GM04504 (cell line): ENCODE data around the gene ME1.
"Not testable (repeated sequence)": the region's sequence is repeated elsewhere in the genome, so short reads cannot be mapped to it uniquely, and the experiment has no call there.

ENCODE experiments used
- DNase-seq: peaks from one replicate; pipeline ENCODE4 v3.0.0-alpha.2; 2012; ENCODE audit warnings: low read depth

Gene ME1

DNA sequence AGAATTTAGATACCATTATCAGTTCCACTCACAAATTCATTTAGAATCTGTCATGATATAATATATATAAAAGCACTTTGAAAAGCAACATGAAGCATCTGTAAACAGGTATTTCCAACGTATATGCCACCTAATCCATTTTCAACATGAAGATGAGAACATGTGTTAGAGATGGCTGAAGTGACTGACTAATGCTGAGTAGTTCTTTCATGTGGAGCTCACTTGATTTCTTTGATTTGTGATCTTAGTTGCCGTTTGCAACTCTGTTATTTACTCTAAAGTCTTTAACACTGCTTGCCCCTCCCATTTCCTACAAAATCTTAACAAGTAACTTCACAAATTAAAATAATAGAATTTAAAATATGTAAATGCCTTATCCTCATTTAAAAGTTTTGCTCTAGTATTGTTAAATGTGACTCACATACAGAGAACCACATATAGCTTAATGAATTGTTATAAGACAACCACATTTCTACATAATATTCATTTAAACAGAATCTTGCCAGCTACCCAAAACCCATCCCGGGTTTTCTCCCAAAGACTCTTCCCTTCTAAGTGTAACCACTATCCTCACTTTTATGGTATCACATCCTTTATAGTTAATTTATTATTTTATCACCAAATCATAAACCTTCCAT, 78.3 kb downstream of the ME1 start:
- DNase-seq, result no peak

DNA sequence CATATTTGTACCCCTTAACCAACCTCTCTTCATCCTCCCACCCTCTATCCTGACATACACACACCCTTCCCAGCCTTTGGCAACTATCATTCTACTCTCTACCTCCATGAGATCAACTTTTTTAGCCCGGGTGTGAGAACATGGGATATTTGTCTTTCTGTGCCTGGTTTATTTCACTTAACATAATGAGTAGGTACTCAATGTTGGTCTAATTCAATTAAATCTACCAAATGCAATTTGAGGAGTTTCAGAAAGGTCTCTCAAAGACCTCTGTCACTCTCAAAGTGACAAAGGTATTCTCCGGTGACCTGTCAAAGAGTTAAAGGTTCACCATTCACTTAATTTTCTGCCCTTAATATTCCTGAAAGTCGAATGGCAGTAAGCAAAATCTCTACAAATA, 87.7 kb downstream of the ME1 start:
- DNase-seq, result no peak

DNA sequence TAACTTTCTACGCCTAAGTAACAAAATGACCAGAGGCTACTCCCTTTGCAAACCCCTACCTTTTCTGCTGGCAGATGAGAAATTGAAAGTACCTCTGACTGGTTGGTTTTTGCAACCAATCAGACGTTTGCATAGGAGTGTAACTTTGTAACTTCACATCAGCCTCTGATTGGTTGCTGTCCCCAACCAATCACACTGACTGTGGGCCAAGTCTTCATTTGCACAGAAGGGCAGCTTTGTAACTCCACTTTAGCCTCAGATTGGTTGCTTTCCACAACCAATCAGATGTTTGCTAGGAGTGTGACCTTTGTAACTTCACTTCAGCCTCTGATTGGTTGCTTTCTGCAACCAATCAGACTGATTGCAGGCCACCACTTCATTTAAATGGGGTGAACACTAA, 89.1 kb downstream of the ME1 start:
- no peak for DNase-seq

DNA sequence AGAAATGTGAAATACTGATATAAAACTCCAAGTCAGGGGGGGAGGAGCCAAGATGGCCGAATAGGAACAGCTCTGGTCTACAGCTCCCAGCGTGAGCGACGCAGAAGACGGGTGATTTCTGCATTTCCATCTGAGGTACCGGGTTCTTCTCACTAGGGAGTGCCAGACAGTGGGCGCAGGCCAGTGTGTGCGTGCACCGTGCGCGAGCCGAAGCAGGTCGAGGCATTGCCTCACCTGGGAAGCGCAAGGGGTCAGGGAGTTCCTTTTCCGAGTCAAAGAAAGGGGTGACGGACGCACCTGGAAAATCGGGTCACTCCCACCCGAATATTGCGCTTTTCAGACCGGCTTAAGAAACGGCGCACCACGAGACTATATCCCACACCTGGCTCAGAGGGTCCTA, 96.9 kb downstream of the ME1 start:
- not testable (repeated sequence) for DNase-seq

DNA sequence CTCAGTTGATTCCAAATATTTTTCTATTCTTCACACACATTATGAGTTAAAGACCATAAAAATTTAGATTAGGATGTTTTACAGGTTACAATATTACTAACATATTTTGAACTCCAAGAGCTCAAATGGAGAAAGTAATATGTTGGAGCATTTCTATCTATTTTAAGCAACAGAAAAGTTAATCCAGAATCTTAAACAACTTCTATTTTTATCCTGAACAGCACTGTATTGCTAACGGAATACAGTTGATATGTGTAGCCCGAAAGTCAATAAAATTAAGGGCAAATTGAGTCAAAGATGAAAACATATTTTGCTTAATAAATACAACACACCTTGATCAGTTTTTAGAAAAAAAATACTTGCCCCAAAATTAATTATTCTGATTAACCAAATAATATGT, 97.4 kb downstream of the ME1 start:
- no peak for DNase-seq

DNA sequence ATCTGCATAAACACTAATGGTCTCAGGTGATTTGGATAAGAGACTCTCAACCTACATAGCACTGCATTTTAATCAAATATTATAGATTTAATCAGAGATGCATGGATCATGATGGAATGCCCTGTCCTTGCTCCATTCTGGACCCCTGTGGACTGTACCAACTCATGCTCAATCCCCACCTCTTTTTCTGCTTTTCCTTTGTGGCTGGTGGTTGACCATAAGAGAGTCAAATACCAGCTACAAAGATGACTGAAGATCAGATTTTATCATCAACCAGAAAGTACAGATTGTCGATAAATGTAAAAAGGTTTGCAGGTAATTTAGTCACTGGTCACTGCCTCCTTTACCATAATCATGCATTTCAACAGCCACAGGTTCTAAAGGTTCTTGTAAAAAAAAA, 116.2 kb downstream of the ME1 start:
- DNase-seq, result no peak

DNA sequence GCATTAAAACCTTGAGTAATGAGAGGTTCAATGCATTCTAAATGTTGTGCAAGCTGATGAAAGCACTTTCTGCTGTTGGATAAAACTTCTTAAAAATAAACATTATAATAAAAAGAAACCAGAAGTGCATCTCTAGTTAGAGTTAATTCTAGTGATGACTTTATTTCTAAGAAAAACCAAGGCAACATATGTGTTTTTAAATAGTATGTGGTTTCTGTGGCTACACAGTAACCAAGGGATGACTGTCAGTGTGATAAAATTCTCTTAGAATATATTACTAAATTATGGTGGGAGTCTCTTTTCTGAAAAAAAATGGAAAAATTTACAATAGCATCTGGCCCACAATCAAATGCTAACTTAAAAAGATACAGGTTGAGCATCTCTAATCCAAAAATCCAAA, 117.0 kb downstream of the ME1 start:
- DNase-seq, result no peak

DNA sequence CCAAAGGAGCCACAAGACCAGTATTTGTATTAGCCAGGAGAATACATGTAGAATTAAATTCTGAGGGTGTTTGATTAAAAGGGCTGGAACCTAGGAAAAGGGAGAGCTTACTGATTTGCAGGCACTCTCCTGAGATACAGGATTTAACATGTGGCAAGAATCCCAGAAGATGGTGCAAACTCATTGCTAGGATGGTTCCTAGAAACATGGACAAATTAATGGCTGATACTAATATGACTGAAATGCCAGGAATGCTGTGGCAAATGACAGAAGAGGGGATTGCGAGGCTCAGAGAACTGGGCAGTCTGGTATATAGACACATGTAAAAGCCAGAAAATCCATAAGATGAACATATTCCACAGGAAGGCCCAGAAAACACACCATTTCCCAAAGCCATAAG, 119.6 kb downstream of the ME1 start:
- peak; percentile 38 for DNase-seq

DNA sequence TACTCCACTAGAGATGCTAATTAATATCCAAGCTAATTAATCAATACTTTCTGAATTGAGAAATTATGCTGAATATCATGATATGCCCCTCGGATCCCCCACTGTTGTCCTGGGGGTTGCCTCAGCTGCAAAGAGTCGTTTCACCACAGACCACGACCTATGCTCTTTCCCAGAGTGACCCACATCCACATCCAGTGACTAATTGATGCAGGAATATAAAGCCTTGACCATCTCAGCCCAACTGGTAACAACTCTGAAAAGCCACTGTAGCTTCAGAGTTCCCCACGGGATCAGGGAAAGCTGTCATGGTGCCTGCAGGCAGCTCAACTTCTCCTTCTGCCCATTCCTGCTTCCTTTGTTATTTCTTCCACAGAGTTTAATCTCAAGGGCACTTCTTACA, 120.8 kb downstream of the ME1 start:
- DNase-seq, result no peak

DNA sequence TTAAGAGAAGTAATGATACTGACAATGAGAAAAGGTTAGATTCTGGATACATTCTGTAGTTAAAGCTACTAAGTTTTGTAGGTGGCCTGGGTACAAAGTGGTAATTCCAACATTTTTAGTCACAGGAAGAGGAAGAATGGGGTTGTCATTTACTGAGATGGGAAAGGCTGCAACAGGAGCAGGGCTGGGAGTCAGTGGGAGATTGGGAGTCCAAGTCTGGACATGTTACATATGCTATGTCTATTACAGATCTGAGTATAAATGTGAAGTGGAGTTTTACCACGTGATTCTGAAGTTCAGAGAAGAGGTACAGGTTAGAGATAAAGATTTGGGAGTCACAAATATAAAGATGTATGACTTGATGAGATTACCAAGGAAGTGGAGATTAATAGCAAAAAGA, 121.5 kb downstream of the ME1 start:
- no peak for DNase-seq

DNA sequence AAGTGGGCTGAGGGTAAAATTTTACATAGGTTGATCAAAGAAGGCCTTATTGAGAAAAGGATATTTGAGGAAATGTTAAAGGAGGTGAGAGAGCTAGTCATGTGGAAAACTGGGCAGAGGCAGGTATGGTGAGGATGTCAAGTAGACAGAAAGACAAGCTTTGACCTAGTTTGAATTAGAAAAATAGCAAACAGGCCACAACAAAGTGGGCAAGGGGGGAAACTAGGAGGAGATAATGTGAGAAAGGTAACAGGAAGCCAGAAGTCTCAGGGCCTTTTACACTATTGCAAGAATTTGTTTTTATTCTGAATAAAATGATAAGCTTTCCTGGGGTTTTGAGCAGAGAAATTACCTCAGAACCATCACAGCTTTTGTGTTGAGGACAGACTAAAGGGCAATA, 122.0 kb downstream of the ME1 start:
- no peak for DNase-seq

DNA sequence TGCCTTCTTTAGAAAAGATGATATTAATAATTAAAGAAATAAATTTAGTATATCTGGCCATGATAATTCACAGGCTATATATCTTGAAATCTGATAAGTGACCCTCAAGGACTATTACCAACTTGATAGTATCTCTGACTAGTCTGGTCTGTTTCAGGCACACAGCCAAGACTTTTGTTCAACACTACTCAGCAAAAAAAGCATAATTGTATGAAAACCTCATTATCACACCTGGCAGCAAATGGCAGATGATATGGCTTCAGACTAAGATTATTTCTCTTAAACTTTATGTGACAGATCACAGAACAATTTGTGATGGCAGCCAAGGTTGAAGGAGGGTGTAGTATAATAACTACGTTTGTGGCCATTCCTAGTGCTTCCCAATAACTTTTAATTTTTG, 123.0 kb downstream of the ME1 start:
- DNase-seq, result no peak

DNA sequence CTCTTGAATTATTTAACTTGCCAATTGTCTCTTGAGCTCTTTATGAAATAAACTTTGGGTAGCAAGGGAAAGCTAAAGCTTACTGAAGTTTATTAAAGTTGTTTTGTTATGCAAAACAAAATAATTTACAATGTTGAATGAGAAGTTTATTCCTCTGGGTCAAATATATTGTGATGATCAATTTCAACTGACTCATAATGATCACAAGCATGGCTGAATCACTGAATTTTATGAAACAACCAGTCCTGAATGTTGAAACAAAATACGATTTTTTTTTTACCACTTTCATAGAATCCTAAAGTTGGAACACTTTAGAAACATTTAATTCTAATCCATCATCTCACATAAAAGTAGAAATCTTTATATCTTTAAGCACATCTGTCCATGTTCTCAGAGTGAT, 127.4 kb downstream of the ME1 start:
- no peak for DNase-seq

DNA sequence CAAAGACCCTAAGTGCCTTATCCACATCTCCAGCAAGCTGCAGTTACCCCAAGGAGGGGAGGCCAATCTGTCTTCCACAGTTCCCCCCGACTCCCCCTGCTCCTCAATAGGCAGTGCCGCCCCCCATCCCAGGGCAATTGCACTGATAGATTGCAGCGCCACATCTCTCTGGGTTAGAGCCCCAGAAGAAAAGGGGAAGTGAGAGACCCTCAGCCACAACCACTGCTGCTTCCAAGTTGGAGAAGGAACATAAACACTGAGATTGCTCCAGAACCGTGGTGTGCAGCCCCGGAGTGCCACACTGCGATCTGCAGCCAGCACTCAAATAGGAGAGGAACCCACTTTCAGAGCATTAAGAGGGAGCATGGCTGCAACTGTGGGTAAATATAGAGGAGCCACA, 136.2 kb downstream of the ME1 start:
- no peak for DNase-seq

DNA sequence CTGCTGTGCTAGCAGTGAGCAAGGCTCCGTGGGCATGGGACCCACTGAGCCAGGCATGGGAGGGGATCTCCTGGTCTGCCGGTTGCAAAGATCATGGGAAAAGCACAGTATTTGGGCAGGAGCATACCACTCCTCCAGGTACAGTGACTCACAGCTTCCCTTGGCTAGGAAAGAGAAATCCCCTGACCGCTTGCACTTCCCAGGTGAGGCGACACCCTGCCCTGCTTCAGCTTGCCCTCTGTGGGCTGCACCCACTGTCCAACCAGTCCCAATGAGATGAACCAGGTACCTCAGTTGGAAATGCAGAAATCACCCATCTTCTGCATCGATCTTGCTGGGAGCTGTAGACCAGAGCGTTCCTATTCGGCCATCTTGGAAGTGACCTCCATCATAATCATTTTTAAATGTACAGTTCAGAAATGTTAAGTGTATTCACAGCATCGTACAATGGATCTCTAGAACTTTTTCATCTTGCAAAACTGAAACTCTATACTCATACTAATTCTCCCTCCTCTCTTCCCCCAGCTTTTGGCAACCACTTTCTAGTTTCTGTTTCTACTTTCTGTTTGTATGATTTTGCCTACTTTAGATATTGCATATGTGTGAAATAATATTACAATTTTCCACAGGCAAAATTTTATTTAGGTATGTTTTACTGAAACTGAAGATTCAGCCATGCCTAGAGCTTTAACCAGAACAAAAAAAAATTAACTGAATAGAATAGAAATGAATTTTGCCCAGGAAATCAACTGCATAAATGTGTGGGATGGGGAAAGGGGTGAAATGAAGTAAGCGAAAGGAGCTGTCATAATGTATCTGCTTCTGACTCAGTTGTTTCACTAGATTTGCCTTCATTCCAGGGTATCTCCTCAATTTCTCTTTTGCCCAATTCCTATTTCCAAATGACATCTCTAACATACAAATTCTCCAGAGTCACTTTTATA, 137.7 kb downstream of the ME1 start:
- no peak for DNase-seq

DNA sequence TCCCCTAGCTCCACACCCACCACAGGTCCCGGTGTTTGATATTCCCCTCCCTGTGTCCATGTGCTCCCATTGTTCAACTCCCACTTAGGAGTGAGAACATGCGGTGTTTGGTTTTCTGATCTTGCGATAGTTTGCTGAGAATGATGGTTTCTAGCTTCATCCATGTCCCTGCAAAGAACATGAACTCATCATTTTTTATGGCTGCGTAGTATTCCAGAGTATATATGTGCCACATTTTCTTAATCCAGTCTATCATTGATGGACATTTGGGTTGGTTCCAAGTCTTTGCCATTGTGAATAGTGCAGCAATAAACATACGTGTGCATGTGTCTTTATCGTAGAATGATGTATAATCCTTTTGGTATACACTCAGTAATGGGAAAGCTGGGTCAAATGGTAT, 143.6 kb downstream of the ME1 start:
- DNase-seq, result not testable (repeated sequence)

DNA sequence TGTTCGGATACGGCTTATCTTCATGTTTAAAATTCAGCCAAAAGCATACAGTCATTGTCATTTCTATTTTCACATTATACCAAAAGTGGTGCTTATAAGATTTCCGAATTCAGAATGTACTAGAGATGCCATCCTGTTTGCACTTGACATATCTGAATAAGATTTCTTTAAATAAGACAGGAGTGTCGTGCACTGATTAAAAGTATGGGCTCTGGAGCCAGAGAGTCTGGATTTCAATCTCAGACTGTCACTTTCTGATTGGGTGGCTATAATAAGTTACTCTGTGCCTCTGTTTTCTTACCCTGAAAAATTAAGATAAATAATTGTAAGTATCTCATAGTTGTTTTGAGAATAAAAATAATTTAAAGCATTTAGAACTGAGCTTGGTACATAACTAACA, 144.9 kb downstream of the ME1 start:
- no peak for DNase-seq

DNA sequence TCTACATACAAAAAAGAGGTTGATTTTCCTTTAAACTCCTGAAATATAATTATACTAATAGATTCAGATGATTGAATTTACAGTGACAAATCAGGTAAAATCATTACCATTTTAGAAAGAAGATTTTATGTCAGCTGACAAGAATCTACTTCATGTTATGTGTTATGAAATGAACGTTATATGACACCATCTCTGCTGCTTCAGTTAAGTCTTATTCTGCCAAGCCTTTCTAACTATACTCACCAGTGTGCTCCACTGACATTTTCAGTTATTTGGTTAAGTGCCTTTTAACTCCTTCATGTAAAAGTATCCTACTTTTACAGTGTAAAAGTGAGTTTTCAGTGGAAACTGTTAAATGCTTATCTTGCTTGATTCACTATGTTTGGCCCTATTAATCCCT, 157.3 kb downstream of the ME1 start:
- no peak for DNase-seq

DNA sequence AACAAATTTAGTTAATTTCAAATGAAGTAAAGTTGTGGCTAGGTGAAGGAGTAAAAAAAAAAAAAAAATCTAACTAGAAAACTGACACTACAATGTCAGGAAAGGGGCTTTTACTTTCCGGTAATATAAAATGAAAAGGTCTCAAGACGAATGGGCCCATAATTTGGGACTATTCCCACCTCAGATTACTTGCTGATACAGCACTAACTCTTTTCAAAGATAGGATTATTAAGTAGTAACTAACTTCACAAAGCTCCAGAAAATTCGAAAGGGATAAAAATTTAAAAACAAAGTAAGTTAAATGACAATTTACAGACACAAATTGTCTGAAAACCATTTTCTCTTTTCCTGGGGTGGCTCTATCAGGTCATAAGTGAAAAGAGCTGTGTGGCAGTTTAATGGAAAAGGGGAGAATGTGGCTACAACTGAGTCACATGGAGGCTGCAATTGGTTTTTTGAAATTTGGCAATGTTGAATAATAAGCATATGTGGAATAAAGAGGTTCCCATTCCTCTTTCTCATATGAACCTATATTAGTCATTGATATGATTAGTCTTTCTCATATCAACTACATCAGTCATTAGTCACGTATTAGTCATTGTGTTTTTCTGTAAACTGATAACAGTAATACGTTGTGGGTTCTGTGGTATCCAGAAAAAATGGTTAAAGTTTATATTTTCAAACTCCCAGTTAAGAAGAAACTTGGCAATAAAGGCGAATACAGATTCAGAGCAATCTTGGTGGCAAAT, 159.7 kb downstream of the ME1 start:
- DNase-seq, result peak; percentile 28

DNA sequence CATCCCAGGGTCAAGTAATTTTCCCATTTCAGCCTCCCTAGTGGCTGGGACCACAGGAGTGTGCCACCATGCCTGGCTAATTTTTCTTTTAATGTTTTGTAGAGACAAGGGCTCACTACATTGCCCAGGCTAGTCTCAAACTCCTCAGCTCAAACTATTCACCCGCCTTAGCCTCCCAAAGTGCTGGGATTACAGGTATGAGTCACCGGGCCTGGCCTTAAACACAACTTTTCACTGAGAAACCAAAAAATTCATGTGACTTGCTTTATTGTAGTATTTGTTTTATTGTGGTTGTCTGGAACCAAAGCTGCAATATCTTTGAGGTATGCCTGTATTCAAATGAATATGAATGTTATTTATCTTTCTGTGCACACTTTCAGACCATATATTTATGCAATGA, 165.5 kb downstream of the ME1 start:
- DNase-seq, result peak; percentile 10

DNA sequence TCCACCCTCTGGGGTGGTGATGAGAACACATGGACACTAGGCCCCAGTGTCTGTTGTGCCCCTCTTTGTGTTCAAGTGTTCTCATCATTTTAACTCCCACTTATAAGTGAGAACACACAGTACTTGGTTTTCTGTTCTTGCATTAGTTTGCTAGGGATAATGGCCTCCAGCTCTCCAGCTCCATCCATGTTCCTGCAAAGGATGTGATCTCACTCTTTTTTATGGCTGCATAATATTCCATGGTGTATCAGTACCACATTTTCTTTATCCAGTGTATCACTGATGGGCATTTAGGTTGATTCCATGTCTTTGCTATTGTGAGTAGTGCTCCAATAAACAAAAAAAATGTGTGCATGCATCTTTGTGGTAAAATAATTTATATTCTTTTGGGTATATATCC, 170.3 kb downstream of the ME1 start:
- no peak for DNase-seq

DNA sequence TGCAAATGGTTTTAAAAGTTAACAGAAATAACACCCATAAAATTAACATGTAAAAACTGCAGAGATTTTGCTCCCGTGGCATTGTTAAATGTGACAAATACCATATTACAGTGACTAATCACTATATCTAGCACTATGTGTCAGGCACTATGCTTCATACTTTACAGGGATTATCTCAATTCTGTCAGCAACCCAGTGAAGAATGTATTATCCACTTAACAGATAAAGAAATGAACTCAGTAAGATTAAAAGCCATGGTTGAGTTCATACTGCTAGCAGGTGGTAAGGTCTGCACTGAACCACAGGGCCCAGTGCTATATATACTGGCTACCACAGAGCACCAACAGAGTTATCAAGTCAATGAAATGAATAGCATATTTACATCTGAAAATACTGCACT, 172.3 kb downstream of the ME1 start:
- DNase-seq, result no peak

DNA sequence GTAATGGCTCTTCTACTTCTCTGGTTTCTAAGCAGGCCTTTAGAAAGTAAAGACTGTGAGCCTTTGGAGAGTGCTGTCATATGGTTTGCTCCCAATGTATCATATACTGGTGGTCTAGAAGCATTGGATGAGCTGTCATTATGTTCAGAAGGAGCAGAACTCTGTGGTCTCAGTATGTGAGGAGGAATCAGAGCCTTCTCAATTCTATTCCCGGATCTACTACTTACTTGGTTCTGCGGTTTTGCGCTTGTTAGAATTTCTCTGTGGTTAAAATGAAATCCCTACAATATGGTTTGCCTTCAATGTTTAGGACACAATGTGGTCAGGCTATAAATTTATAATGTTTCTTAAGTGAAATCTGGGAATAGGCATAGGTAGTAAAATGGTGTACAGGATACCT, 173.1 kb downstream of the ME1 start:
- no peak for DNase-seq
